Brain microvascular endothelial cell (primary cell): ENCODE results near the gene PRKG2.
"Not testable (repeated sequence)": the region's sequence is repeated elsewhere in the genome, so short reads cannot be mapped to it uniquely, and the experiment has no call there.

Source experiments
- DNase-seq: peaks from one replicate; pipeline ENCODE4 v3.0.0-alpha.2; 2020
- H3K27ac ChIP-seq: fragments of 250-450 bp; sonication (Bioruptor Pico); 2 replicates; pipeline ENCODE4 v1.5.1; 2020; ENCODE audit warnings: mild to moderate bottlenecking, moderate library complexity
- H3K27me3 ChIP-seq: fragments of 250-450 bp; sonication (Bioruptor Pico); replicated peaks from 2 replicates; pipeline ENCODE4 v1.5.1; 2020; ENCODE audit warnings: mild to moderate bottlenecking
- H3K36me3 ChIP-seq: fragments of 250-450 bp; sonication (Bioruptor Pico); replicated peaks from 2 replicates; pipeline ENCODE4 v1.5.1; 2020; ENCODE audit warnings: mild to moderate bottlenecking
- H3K4me3 ChIP-seq: 2 replicates; pipeline ENCODE4 v1.5.1; 2011; ENCODE audit warnings: low read depth, mild to moderate bottlenecking, control low read depth, low read length, moderate library complexity
- in situ Hi-C: cut with HindIII; loops from 2 replicates; pipeline ENCODE4 v1.10.0; 2017; ENCODE audit warnings: low sequenced_read_pairs, low pct_ligation_motif_present
- TF ChIP-seq, protein P1 (sequence below): IDR thresholded peaks from 2 replicates; pipeline ENCODE4 v1.5.1; 2011; ENCODE audit warnings: low read depth, mild to moderate bottlenecking, moderate library complexity, low read length, control low read depth, inconsistent platforms; ENCODE audit errors: missing control alignments

PRKG2 gene

DNA sequence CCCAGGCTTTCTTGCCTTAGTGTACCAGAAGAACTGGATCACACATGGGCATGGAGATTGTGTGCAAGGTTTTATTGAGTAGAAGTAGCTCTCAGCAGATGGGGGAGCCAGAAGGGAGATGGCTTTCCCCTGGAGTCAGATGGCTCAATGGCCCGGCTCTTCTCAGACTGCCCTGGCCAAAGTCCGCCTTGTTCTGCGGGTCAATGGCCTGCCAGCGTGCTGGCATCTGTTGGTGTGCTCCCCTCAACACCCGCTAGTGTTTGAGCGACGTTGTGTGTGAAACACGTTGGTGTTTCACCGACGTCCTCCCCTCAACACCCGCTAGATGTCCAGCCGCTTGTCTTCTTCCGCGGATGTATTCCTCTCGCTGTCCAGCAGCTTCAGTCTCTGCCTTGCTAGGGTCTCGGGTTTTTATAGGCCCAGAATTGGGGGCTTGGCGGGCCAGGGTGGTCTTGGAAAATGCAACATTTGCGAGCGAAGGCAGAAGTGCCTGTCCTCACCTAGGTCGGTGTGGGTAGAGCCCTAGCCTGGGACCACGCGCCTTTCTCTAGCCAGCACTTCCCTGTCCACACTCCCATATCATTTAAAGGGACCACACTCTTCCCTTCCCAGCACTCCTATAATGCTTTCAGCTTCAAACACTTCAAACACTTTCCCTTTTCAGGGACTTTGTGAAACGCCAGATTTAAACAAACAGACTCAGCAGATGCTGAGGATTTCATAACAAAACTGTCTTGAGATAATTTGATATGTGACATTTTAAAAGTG lies 21.1 kb upstream of the PRKG2 start:
- TF ChIP-seq, protein P1, sequence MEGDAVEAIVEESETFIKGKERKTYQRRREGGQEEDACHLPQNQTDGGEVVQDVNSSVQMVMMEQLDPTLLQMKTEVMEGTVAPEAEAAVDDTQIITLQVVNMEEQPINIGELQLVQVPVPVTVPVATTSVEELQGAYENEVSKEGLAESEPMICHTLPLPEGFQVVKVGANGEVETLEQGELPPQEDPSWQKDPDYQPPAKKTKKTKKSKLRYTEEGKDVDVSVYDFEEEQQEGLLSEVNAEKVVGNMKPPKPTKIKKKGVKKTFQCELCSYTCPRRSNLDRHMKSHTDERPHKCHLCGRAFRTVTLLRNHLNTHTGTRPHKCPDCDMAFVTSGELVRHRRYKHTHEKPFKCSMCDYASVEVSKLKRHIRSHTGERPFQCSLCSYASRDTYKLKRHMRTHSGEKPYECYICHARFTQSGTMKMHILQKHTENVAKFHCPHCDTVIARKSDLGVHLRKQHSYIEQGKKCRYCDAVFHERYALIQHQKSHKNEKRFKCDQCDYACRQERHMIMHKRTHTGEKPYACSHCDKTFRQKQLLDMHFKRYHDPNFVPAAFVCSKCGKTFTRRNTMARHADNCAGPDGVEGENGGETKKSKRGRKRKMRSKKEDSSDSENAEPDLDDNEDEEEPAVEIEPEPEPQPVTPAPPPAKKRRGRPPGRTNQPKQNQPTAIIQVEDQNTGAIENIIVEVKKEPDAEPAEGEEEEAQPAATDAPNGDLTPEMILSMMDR, result no peak
- no peak overlapping the region for H3K27ac ChIP-seq
- H3K36me3 ChIP-seq, result no peaks in the 10 kb centered on the region
- no peak for DNase-seq
- H3K4me3 ChIP-seq, result no peak overlapping the region
- no peaks in the 10 kb centered on the region for H3K27me3 ChIP-seq
- in situ Hi-C loops, result no loop called here

DNA sequence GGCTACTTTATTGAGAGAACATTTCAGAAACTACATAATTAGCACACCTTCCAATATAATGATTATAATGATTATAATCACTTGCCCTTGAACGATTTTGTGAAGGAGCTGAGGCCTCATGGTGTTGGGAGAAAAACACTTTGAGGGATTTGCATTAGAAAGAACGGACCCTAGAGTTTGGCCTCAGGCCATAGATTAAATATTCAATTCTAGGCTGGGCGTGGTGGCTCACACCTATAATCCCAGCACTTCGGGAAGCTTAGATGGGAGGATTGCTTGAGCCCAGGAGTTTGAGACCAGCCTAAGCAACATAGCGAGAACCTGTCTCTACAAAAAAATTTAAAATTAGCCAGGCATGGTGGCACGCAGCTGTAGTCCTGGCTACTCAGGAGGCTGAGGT lies 12.9 kb upstream of the PRKG2 start:
- Histone ChIP-seq H3K4me3 (no peak overlapping the region), H3K27me3 (no peaks in the 10 kb centered on the region), H3K36me3 (no peaks in the 10 kb centered on the region), H3K27ac (no peak overlapping the region)
- DNase-seq, result no peak
- TF ChIP-seq, protein P1, result no peak
- in situ Hi-C loops, result no loop called here

DNA sequence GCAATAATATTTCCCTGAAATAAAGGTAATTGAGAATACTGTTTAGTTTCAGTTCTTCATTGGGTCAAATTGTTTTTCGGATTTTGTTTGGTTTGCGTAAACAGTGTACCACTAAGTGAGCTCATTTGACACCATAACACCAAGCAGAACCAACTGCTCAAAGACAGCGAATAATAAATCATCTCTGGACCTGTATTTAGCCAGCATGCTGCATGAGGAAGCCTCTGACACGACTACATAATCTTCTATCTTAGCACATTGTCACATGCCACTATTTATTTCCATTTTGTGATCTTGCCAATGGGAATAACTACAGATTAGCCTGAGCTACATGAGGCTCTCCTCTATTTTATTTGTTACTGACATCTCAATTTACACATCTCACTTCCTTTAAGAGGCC lies 12.1 kb upstream of the PRKG2 start:
- Histone ChIP-seq H3K4me3 (no peak overlapping the region), H3K27ac (no peak overlapping the region), H3K27me3 (no peaks in the 10 kb centered on the region), H3K36me3 (no peaks in the 10 kb centered on the region)
- TF ChIP-seq, protein P1, result no peak
- in situ Hi-C loops, result no loop called here
- no peak for DNase-seq

DNA sequence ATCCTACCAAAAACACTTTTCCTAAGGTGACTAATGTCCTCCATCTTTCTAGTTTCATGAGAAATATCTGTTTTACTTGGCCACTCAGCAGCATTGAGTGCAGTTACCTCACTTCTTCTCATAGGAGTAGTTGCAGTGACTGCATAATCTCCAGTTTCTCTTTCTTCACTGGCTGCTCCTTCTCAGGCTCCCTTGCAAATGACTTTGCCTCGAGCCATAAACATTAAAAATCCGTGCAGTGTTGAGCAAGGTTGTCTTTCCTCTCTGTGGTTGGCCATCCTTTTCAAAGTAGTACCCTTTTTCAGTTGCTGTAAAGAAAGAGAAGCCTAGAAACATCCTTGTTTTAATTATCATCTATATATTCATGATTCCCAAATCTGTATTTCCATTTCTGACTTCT lies 10.2 kb upstream of the PRKG2 start:
- Histone ChIP-seq H3K36me3 (no peaks in the 10 kb centered on the region), H3K27ac (no peak overlapping the region), H3K27me3 (no peaks in the 10 kb centered on the region), H3K4me3 (no peak overlapping the region)
- no peak for DNase-seq
- in situ Hi-C loops, result no loop called here
- TF ChIP-seq, protein P1, result no peak

DNA sequence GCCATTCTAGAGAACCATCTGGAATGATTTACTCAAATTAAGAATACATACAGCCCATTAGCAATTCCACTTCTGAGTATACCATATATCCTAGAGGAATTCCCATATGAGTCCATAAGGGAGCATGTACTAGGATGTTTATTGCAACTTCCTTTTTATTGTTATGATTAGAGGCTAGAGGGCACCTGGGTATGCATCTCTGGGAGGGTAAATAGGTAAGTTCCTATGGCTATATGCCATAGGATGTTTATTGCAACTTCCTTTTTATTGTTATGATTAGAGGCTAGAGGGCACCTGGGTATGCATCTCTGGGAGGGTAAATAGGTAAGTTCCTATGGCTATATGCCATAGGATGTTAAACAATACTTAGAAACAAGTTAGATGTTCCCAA lies 7.1 kb upstream of the PRKG2 start:
- DNase-seq, H3K36me3 ChIP-seq, H3K4me3 ChIP-seq, H3K27me3 ChIP-seq, H3K27ac ChIP-seq, in situ Hi-C loops: not testable (repeated sequence)

DNA sequence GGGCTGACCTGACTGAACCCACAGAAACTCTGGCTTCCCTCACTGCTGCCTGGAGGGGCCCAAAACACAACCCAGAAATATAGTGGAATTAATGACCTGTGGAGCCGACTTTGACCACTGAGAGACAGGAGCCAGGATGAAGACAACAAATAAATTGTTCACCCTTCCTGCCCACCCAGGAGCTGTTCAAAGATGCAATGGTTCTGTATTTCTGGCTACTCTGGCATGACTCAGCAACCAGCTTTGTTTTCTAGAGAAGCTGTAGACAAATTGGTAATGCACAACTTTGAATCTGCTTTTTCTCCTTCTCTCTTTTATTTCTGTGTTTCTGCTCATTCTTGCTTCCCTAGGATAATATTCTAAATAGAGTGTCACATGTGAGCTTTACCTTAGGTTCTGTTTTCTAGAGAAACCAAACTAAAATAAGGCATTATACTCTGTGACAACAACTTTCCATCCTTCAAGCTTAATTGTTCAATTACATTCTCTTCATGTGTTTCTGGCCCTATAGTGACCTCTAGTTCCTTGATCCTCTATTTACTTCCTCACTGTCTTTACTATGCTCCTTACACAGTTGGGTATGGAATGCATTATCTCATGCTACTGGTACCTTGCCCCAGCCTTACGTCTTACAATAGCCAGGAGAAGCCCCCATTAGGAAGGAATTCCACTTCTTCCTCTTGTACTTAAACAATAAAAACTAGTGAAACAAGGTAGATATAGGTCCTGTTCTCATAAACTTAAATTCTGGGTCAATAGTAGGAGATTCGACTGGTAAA lies 6.5 kb upstream of the PRKG2 start:
- no peak overlapping the region for H3K27ac ChIP-seq
- no peaks in the 10 kb centered on the region for H3K27me3 ChIP-seq
- in situ Hi-C loops, result no loop called here
- no peak overlapping the region for H3K4me3 ChIP-seq
- DNase-seq, result peak; percentile 4
- H3K36me3 ChIP-seq, result no peaks in the 10 kb centered on the region
- TF ChIP-seq, protein P1, result no peak
